ENCODE data around the gene RALGAPB. TPM values are rescaled to one million over a fixed set of nuclear protein-coding genes. Genes with fewer than 3 reads are reported as not detected.

RALGAPB gene
- total and polyA plus RNA-seq, 2 of the 13 experiments (the other 11 are each of a cell fraction or from before 2014, with no cell fraction given) = 17.6 to 30.6 TPM

- TF ChIP-seq, protein P1, sequence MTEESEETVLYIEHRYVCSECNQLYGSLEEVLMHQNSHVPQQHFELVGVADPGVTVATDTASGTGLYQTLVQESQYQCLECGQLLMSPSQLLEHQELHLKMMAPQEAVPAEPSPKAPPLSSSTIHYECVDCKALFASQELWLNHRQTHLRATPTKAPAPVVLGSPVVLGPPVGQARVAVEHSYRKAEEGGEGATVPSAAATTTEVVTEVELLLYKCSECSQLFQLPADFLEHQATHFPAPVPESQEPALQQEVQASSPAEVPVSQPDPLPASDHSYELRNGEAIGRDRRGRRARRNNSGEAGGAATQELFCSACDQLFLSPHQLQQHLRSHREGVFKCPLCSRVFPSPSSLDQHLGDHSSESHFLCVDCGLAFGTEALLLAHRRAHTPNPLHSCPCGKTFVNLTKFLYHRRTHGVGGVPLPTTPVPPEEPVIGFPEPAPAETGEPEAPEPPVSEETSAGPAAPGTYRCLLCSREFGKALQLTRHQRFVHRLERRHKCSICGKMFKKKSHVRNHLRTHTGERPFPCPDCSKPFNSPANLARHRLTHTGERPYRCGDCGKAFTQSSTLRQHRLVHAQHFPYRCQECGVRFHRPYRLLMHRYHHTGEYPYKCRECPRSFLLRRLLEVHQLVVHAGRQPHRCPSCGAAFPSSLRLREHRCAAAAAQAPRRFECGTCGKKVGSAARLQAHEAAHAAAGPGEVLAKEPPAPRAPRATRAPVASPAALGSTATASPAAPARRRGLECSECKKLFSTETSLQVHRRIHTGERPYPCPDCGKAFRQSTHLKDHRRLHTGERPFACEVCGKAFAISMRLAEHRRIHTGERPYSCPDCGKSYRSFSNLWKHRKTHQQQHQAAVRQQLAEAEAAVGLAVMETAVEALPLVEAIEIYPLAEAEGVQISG (CRISPR knock-in tag; IDR thresholded peaks at IDR 0.05) = peak; percentile 83
- TF ChIP-seq, protein P2, sequence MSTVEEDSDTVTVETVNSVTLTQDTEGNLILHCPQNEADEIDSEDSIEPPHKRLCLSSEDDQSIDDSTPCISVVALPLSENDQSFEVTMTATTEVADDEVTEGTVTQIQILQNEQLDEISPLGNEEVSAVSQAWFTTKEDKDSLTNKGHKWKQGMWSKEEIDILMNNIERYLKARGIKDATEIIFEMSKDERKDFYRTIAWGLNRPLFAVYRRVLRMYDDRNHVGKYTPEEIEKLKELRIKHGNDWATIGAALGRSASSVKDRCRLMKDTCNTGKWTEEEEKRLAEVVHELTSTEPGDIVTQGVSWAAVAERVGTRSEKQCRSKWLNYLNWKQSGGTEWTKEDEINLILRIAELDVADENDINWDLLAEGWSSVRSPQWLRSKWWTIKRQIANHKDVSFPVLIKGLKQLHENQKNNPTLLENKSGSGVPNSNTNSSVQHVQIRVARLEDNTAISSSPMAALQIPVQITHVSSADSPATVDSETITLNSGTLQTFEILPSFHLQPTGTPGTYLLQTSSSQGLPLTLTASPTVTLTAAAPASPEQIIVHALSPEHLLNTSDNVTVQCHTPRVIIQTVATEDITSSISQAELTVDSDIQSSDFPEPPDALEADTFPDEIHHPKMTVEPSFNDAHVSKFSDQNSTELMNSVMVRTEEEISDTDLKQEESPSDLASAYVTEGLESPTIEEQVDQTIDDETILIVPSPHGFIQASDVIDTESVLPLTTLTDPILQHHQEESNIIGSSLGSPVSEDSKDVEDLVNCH (CRISPR knock-in tag; IDR thresholded peaks at IDR 0.05) = no peak
- TF ChIP-seq ZNF430 (CRISPR knock-in tag; IDR thresholded peaks at IDR 0.05) = no peak
- TF ChIP-seq KIAA2018 (CRISPR knock-in tag; IDR thresholded peaks at IDR 0.05; ENCODE audit: borderline replicate concordance) = no peak
- TF ChIP-seq KDM1A (CRISPR knock-in tag; IDR thresholded peaks at IDR 0.05) = peak; percentile 92
- peak; percentile 74 for TF ChIP-seq ZNF772 (CRISPR knock-in tag; IDR thresholded peaks at IDR 0.05)
- no peak for TF ChIP-seq HMGA1 (CRISPR knock-in tag; conservative IDR thresholded peaks at IDR 0.05)
- TF ChIP-seq, protein P3, sequence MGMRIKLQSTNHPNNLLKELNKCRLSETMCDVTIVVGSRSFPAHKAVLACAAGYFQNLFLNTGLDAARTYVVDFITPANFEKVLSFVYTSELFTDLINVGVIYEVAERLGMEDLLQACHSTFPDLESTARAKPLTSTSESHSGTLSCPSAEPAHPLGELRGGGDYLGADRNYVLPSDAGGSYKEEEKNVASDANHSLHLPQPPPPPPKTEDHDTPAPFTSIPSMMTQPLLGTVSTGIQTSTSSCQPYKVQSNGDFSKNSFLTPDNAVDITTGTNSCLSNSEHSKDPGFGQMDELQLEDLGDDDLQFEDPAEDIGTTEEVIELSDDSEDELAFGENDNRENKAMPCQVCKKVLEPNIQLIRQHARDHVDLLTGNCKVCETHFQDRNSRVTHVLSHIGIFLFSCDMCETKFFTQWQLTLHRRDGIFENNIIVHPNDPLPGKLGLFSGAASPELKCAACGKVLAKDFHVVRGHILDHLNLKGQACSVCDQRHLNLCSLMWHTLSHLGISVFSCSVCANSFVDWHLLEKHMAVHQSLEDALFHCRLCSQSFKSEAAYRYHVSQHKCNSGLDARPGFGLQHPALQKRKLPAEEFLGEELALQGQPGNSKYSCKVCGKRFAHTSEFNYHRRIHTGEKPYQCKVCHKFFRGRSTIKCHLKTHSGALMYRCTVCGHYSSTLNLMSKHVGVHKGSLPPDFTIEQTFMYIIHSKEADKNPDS (CRISPR knock-in tag; IDR thresholded peaks at IDR 0.05) = no peak
- no peak for TF ChIP-seq RBM39 (IDR thresholded peaks at IDR 0.05; ENCODE audit: low read depth, low read length, poor library complexity, severe bottlenecking)
- TF ChIP-seq NFE2L2 (IDR thresholded peaks at IDR 0.05; ENCODE audit: low read length) = no peak
- peak; percentile 70 for TF ChIP-seq MLX (CRISPR knock-in tag; IDR thresholded peaks at IDR 0.05)
- TF ChIP-seq ZBTB43 (CRISPR knock-in tag; conservative IDR thresholded peaks at IDR 0.05) = peak; percentile 65
These were observed 132.2 kb downstream of the RALGAPB start (continued) for GRCh38 chr20:38604873-38605303.
